ENCODE results near the gene SCARF2.
"Not testable (repeated sequence)": the region's sequence is repeated elsewhere in the genome, so short reads cannot be mapped to it uniquely, and the experiment has no call there.

DNA sequence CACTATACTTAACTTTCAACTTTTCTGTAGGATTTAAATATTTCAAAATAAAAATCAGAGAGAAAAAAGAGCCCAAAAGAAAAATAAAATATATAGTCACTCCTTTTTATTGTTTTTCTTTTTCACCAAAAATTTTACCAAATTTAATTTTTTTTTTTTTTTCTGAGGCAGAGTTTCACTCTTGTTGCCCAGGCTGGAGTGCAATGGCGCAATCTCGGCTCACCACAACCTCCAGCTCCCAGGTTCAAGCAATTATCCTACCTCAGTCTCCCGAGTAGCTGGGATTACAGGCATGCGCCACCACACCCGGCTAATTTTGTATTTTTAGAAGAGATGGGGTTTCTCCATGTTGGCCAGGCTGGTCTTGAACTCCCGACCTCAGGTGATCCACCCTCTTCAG is 40.4 kb upstream of the SCARF2 start:
- TF ChIP-seq, protein P1, sequence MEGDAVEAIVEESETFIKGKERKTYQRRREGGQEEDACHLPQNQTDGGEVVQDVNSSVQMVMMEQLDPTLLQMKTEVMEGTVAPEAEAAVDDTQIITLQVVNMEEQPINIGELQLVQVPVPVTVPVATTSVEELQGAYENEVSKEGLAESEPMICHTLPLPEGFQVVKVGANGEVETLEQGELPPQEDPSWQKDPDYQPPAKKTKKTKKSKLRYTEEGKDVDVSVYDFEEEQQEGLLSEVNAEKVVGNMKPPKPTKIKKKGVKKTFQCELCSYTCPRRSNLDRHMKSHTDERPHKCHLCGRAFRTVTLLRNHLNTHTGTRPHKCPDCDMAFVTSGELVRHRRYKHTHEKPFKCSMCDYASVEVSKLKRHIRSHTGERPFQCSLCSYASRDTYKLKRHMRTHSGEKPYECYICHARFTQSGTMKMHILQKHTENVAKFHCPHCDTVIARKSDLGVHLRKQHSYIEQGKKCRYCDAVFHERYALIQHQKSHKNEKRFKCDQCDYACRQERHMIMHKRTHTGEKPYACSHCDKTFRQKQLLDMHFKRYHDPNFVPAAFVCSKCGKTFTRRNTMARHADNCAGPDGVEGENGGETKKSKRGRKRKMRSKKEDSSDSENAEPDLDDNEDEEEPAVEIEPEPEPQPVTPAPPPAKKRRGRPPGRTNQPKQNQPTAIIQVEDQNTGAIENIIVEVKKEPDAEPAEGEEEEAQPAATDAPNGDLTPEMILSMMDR (conservative IDR thresholded peaks at IDR 0.05; ENCODE audit: low read depth, low read length): not testable (repeated sequence)
- not testable (repeated sequence) for TF ChIP-seq EZH2 (IDR thresholded peaks at IDR 0.05; ENCODE audit: borderline replicate concordance, low read depth, low read length, poor library complexity, severe bottlenecking)
